ENCODE results near the gene LY6G6F.

The LY6G6F gene

GRCh38 chr6:31723980-31724691, 17.5 kb downstream of the LY6G6F start:
- DNase-seq (ENCODE audit: low read depth), result no peak

GRCh38 chr6:31725502-31726350, 19.1 kb downstream of the LY6G6F start:
- DNase-seq (ENCODE audit: low read depth), result no peak

DNA sequence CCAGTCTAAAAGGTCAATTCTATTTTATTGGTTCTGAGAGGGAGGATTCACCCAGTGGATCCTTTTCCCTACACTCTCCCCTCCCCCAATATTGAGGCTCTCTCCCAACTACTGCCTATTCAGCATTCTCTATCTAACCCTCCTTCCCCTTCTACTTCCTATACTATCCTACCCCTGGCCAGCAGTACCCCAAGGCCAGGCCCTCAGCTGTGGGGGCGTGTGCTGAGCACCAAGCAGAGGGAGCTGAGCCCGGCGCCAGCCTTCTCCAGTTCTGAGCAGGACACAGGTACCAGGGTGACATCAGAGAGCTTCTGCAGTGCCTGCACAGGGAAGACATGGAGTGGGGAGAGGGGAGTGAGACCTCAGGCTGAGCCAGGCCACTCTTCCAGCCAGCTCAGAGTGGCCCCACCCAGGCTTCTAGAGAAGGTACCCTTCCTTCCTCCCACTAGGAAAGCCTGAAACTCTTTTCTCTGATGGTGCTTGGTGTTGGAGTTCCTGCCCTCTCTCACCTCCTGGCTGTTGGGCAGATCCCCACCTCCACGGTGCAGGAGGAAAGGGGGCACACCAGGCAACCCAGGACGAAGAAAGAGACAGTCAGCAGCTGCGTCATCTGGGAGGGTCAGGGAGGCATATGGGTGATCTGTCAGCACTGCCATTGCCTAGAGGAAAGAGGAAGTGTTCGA, 20.5 kb downstream of the LY6G6F start:
- no peak for DNase-seq (ENCODE audit: low read depth)

DNA sequence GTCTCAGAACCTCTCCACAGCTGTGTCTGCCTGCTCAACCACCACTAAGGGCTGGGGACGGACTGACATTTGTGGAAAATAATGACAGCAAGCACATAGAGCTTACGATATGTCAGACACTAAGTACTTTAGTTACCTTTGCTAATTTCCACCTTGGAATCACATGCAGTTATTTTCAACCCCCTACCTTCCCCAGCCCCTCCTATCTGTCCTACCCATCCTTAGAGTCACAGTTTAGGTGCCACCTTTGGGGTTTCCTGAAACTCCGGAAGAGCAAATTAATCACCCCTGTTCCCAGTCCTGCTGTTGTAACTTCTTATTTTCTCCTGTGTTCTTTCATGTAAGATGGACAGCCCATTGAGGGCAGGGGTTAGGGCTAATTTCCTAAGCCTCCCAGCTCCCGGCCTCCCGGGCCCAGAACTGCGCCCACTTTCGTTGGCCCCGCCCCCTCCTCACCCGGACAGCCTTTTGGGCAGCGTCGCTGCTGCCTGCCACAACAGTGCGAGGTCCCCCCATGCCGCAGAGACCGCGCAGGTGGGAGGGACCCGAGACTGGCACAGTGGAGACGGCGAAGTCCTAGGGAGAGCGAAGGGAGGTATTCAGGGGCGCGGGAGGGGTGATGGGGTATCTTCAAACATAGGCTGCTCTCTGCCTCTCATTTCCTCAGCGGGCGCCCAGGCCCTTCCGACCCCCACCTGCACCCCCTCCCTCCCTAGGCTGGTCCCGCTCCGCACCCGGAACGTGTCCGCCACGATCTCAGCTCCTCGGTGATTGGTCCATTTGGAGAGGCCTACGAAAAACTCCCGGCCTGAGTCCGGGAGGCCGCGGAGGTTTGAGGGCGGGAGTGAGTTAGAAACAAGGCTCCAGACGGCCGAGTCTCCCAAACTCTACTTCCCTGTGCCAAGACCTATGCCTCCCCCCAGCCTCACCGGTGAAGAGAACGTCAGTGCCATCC, 21.3 kb downstream of the LY6G6F start:
- no peak for DNase-seq (ENCODE audit: low read depth)

- DNase-seq (ENCODE audit: low read depth), result no peak
Measured at GRCh38 chr6:31728767-31729514, 22.3 kb downstream of the LY6G6F start, which contains the start of gene DDAH2. DDAH2 (minus strand) TSS chr6:31729299; CDS start chr6:31729161, 138 bp downstream.

DNA sequence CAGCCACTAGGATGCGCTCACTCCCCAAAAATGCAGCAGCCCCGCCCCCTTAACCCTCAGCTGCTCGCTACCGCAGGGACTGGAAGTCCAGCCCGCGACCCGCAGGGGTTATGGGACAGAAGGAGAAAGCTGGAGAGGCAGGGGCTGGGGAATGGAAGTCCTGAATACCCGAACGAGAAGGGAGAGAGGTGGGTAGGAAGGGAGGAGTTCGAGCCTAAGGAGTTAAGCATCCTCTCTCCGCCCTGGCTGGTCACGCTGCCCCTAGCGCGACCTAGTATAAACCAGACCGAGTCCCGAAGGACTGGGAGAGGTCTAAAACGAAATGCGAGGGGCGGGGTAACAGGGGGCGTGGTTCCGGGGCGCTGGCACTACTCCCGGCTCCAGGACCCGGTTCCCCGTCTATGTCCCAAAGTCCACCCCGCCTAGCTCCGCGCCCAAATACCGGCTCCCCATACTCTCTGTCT, 22.9 kb downstream of the LY6G6F start:
- DNase-seq (ENCODE audit: low read depth), result peak; percentile 66

DNA sequence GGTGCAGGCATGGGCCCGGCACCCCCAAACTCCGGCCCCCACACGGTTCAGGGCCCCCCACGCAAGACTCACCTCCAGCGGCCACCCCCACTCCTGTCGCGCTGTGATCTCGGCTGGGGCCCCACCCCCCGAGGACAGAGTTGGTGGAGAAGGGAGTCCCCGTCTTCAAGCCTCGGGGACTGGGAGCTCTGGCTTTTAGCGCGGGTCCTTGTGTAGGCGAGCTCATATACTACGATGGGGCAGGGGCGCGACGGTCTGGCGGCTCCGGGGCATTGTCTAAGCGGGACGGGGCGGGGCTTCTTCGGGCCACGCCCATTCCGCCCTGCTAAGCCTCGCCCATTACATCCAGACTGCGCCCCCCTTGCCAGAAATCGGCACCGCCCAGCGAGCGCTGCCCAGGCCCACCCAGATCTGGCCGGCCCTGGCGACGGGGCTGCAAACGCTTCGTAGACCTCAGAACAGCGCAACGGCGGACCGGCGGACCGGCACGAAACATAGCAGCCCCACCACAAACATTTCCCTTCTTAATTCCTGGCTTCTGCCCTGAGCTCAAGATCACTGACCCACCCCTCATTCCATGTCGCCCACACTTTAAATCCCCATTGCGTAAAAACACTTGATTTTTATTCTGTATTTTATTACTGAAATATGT, 23.4 kb downstream of the LY6G6F start:
- DNase-seq (ENCODE audit: low read depth), result peak; percentile 55

GRCh38 chr6:31730631-31731086, 24.0 kb downstream of the LY6G6F start:
- no peak for DNase-seq (ENCODE audit: low read depth)

- DNase-seq (ENCODE audit: low read depth), result no peak
Measured at GRCh38 chr6:31732029-31732428, 25.4 kb downstream of the LY6G6F start.

- DNase-seq (ENCODE audit: low read depth), result no peak
Measured at GRCh38 chr6:31733734-31734133, 27.1 kb downstream of the LY6G6F start.

GRCh38 chr6:31734247-31734820, 27.7 kb downstream of the LY6G6F start:
- DNase-seq (ENCODE audit: low read depth), result no peak

DNA sequence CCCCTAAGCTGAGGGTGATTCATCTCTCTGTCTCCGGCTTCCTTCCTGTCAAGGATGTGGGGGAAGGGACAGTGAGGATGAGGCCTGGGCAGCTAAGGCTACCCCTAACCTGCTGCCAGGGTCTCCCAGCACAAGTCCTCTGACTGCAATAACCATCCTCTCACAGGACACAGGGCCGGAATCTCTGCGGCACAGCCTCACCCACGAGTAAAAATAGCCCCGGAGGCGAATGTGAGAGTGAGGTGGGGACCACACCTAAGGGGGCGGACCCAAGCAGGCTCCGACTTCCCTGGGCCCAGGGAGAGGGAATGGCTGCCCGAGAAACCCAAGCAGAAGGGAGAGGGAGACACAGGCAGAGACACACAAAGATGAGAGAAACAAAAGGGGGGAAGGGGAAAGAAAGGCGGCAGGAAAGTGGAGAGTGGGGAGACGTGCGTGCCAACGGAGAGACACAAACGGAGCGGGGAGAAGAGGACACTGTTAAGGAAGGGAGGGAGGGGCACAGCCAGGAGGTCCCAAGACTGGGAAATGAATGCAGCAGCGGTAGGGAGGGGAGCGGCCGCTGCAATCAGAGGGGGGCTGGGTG, 28.2 kb downstream of the LY6G6F start:
- peak; percentile 42 for DNase-seq (ENCODE audit: low read depth)

- peak; percentile 70 for DNase-seq (ENCODE audit: low read depth)
Measured at GRCh38 chr6:31736021-31736767, 29.5 kb downstream of the LY6G6F start, which contains the start of gene CLIC1. CLIC1 (minus strand) TSS chr6:31736530; CDS start chr6:31736300, 230 bp downstream.

DNA sequence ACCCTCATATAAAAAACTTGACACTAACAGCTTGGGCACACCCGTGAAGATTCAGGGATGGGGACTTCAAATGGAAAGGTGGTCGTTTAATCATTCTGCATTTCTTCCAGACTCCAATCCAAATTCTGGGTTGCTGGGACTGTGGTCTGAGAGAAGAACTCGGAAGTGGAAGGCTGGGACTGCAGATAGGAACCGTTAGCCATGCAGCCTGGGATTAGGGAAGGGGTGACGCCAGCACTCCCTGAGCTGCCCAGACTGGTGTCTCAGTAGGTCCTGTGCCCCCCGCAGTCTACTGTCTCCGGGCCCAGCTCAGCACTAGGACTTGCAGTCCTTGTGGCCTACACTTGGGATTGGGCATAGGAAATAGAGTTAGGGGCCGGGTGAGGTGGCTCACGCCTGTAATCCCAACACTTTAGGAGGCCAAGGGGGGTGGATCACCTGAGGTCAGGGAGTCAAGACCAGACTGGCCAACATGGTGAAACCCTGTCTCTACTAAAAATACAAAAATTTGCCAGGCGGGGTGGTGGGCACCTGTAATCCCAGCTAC, 30.2 kb downstream of the LY6G6F start:
- DNase-seq (ENCODE audit: low read depth), result no peak

GRCh38 chr6:31737315-31737990, 30.8 kb downstream of the LY6G6F start:
- no peak for DNase-seq (ENCODE audit: low read depth)

- peak; percentile 28 for DNase-seq (ENCODE audit: low read depth)
Measured at GRCh38 chr6:31737991-31738979, 31.6 kb downstream of the LY6G6F start.
